Endometrial microvascular endothelial cells (primary cell): ENCODE results near the gene EWSR1. TPM values are rescaled to one million over a fixed set of nuclear protein-coding genes. Genes with fewer than 3 reads are reported as not detected.
"Not testable (repeated sequence)": the region's sequence is repeated elsewhere in the genome, so short reads cannot be mapped to it uniquely, and the experiment has no call there.

Experiments used
- in situ Hi-C: cut with HindIII; loops from 2 replicates; pipeline ENCODE4 v1.10.0; 2017; ENCODE audit warnings: low sequenced_read_pairs, low pct_unique_long_range_greater_than_20kb; ENCODE audit errors: inconsistent ontology term
- total RNA-seq: library from RNA; depleted of rRNA; stranded (reverse); fragments of >200 nt; gene quantifications from one replicate; pipeline ENCODE4 v1.2.3, GENCODE V29; 2015; ENCODE audit errors: inconsistent ontology term

The EWSR1 gene
- total RNA-seq, 1 donor from 2014 or later = 196 TPM

DNA sequence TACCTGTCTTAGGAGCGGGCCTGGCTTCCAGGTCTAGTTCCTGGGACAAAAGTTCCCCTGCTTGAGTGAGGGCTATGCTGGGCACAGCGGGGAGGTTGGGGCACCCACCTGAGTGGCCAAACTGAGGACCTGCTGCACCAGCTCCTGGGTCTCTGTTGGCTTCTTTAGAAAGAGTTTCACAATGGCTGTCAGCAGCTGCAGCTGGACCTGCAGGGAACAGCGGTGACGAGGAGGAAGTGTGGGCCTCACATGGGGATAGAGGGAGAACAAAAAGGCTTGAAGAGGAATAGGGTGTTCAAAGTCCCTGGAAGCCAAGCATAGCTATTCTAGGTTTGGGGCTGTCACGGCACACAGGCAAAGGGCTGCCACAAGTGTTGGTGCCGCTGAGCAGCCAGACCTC is 74.1 kb downstream of the EWSR1 start:
- in situ Hi-C loops = no loop called here

DNA sequence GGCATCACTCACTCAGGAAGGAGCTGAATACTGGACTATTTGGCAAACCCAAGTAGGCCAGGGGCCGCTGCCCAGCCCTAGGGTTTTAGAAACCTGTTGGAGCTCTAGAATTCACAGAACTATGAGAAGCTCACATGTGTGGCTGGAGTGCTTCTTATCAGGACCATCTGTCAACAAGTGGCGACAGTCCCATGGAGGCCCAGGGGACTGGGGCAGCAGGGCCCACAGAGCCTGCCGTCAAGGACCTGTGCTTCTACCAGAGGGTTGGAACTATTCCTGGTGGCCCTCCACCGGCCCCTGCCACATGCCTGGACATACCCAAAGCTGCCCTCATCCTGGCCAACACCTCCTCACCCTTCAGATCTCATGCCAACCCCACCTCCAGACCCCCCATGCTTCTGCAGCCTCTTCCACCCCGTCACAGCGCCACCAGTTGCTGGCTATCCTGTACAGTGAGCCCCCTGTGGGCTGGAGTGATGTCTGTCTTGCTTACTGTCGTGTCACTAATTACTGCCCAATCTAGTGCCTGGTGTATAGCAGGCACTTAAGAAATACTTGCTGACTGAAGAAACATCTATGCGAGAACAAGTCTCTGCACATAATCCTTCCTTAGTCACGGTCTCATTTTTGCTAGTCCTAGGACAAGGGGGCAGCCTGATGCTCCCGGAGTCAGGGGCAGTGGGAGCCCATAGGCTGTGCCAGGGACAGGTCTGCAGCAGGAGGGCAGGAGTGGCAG is 74.7 kb downstream of the EWSR1 start:
- in situ Hi-C loops = no loop called here

- in situ Hi-C loops = no loop called here
Observed at GRCh38 chr22:29343313-29343805, 75.3 kb downstream of the EWSR1 start.

DNA sequence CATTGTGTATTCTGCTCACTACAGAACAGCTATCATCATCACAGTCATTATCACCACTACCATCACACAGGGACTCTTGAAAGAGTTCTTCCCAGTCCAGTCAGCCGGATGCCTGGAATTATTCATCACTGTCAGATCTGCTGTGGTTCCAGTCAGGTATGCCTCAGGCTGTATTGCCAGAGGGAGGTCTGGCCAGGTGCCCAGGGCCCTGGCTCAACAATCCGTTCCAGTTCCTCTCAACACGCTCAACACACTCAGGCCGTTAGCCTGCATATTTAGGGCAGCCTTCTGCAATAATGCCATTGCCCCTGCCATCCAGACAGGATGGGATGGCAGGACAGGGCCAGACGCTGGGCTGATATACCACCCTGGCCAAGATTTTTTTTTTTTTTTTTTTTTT is 76.1 kb downstream of the EWSR1 start:
- in situ Hi-C loops = no loop called here

GRCh38 chr22:29344889-29345288 is 76.8 kb downstream of the EWSR1 start:
- in situ Hi-C loops = not testable (repeated sequence)

GRCh38 chr22:29345932-29346331 is 77.9 kb downstream of the EWSR1 start:
- in situ Hi-C loops = no loop called here

DNA sequence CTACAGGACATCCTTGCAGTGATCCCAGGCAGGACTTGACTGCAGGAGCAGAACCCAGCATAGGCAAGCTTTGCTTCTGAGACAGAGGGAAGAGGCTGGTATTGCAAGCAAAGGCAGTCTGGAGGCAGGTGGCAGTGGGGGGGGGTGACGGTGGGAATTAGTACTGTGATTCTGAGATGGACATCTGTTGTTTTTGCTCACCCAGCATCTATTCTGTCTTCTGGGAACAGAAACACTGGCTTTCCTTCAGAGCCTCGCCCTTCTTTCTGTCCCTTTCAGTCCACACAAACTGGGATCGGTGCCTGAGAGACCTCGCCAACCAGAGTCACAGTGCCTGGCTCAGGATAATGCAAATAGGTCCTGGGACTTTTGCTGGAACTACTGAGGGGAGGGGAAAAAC is 78.6 kb downstream of the EWSR1 start:
- in situ Hi-C loops = no loop called here

GRCh38 chr22:29348041-29348440 is 80.0 kb downstream of the EWSR1 start:
- in situ Hi-C loops = no loop called here

DNA sequence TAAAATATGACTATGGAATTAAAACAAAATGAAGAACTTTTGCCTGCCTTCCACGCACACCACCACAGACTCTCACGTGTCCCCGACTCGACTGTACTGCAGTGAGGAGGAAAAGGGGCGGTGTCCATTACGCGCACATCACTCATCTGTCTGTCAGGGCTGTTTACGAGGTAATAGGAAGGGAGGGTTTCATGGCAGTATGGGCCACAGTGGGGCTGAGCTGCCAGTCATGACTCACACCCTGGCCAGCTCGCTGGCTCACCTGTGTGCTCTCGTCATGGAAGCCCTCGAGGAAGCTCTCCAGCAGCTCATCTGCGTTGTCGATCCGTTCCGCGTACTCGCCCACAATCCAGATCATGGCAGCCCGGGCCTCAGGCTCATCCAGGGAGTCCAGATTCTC is 80.9 kb downstream of the EWSR1 start:
- in situ Hi-C loops = no loop called here

Other genes with a start within 250 kb of the EWSR1 start
- gene C22orf31, start 206.4 kb upstream of the EWSR1 start, total RNA-seq = not detected
- 0.28 TPM for gene KREMEN1, start 195.2 kb upstream of the EWSR1 start, total RNA-seq
- gene EMID1, start 62.4 kb upstream of the EWSR1 start, total RNA-seq = not detected
- gene RHBDD3, start 287 bp upstream of the EWSR1 start, total RNA-seq = 30.8 TPM
- gene GAS2L1, start 38.4 kb downstream of the EWSR1 start, total RNA-seq = 39.6 TPM
- gene RASL10A, start 47.4 kb downstream of the EWSR1 start, total RNA-seq = not detected
- 112 TPM for gene AP1B1, start 120.3 kb downstream of the EWSR1 start, total RNA-seq
- not detected for gene RFPL1, start 170.3 kb downstream of the EWSR1 start, total RNA-seq
- gene NEFH, start 211.9 kb downstream of the EWSR1 start, total RNA-seq = 0.93 TPM